ENCODE results near the gene TRIM2. TPM values are rescaled to one million over a fixed set of nuclear protein-coding genes. Genes with fewer than 3 reads are reported as not detected.

Gene TRIM2
- total and polyA plus RNA-seq, 4 donors: 3.4 to 15.5 (median 8.9) TPM

DNA sequence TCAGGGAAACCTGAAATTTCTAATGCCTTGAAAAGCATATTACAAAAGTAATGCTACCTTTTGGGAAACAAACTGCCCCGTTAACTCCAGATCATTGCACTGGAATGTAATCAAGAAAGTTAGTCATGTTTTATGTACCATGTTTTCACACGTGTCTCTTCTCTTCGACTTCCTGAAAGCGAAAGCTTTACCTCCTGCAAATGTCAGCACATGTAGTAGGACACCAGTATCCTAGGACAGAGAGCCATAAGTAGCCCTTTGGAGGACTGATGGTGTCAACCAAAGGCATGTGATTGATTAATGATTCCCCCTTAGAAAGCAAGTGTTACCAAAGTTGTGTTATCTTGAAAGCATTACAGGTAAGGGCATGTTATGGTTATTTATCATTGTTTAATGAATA, 131.4 kb downstream of the TRIM2 start:
- peaks cover 0 to 6% (median under 1%) of the 10 kb centered on the region in 4 donors for H3K36me3 ChIP-seq (ENCODE audit: control insufficient read depth in 4 of 4, insufficient read depth in 3 of 4, low read depth in 1 of 4, low read length in 3 of 4)
- no peak for DNase-seq (ENCODE audit: low spot score)
- no peak for TF ChIP-seq RXRA (IDR thresholded peaks at IDR 0.05)
- no peak for TF ChIP-seq HNF4A (conservative IDR thresholded peaks at IDR 0.05)
- TF ChIP-seq CTCF (IDR thresholded peaks at IDR 0.05; ENCODE audit: low read depth, low read length, missing input control): no peak
- TF ChIP-seq NR2F2 (IDR thresholded peaks at IDR 0.05): no peak
- no peak for TF ChIP-seq EGR1 (IDR thresholded peaks at IDR 0.05; ENCODE audit: low read depth in 2 of 2)
- TF ChIP-seq RAD21 (IDR thresholded peaks at IDR 0.05): no peak
- no peak for TF ChIP-seq HNF4G (IDR thresholded peaks at IDR 0.05)
- no peak for TF ChIP-seq SP1 (IDR thresholded peaks at IDR 0.05)
- TF ChIP-seq GABPA (IDR thresholded peaks at IDR 0.05 in 1 of 2, conservative IDR thresholded peaks at IDR 0.05 in 1 of 2): no peak
- no peak for TF ChIP-seq YY1 (IDR thresholded peaks at IDR 0.05)
- TF ChIP-seq ATF3 (IDR thresholded peaks at IDR 0.05): no peak
- TF ChIP-seq FOXA1 (IDR thresholded peaks at IDR 0.05): no peak
- TF ChIP-seq REST (IDR thresholded peaks at IDR 0.05): no peak
- TF ChIP-seq FOXA2 (IDR thresholded peaks at IDR 0.05): no peak
- no peak for TF ChIP-seq MAX (IDR thresholded peaks at IDR 0.05)
- no peak for TF ChIP-seq TAF1 (conservative IDR thresholded peaks at IDR 0.05)
- no peak for TF ChIP-seq JUND (IDR thresholded peaks at IDR 0.05)
- 80% methylated on average over 4 of the region's 4 CpGs for WGBS
- H3K9me3 ChIP-seq (ENCODE audit: control insufficient read depth in 4 of 4, low read length in 3 of 4): no peaks in the 10 kb centered on the region
- no peak overlapping the region for H3K9ac ChIP-seq (ENCODE audit: low read depth in 1 of 2, low read length in 2 of 2)
- H3K27me3 ChIP-seq (ENCODE audit: control insufficient read depth in 4 of 4, insufficient read depth in 4 of 4, low read length in 3 of 4): no peaks in the 10 kb centered on the region
- H3K4me1 ChIP-seq (ENCODE audit: control insufficient read depth in 4 of 4, insufficient read depth in 4 of 4, low read length in 3 of 4): no peaks in the 10 kb centered on the region
- H3K27ac ChIP-seq (ENCODE audit: low read depth in 1 of 2, low read length in 2 of 2): no peak overlapping the region
- H3K4me3 ChIP-seq (ENCODE audit: low read depth in 1 of 3, low read length in 3 of 3): no peak overlapping the region

GRCh38 chr4:153337686-153338085, 133.4 kb downstream of the TRIM2 start:
- 86% methylated on average over 4 of the region's 4 CpGs for WGBS
- no peak for TF ChIP-seq SP1 (IDR thresholded peaks at IDR 0.05)
- no peak for TF ChIP-seq REST (IDR thresholded peaks at IDR 0.05)
- no peak for TF ChIP-seq EGR1 (IDR thresholded peaks at IDR 0.05; ENCODE audit: low read depth in 2 of 2)
- TF ChIP-seq GABPA (IDR thresholded peaks at IDR 0.05 in 1 of 2, conservative IDR thresholded peaks at IDR 0.05 in 1 of 2): no peak
- TF ChIP-seq RXRA (IDR thresholded peaks at IDR 0.05): no peak
- TF ChIP-seq FOXA2 (IDR thresholded peaks at IDR 0.05): no peak
- TF ChIP-seq JUND (IDR thresholded peaks at IDR 0.05): no peak
- no peak for TF ChIP-seq CTCF (IDR thresholded peaks at IDR 0.05; ENCODE audit: low read depth, low read length, missing input control)
- no peak for TF ChIP-seq YY1 (IDR thresholded peaks at IDR 0.05)
- TF ChIP-seq RAD21 (IDR thresholded peaks at IDR 0.05): no peak
- no peak for TF ChIP-seq MAX (IDR thresholded peaks at IDR 0.05)

More at GRCh38 chr4:153337686-153338085, 133.4 kb downstream of the TRIM2 start:
- Histone ChIP-seq H3K27ac (ENCODE audit: low read depth in 1 of 2, low read length in 2 of 2) (no peak overlapping the region), H3K4me3 (ENCODE audit: low read depth in 1 of 3, low read length in 3 of 3) (no peak overlapping the region), H3K9me3 (ENCODE audit: control insufficient read depth in 4 of 4, low read length in 3 of 4) (no peaks in the 10 kb centered on the region), H3K27me3 (ENCODE audit: control insufficient read depth in 4 of 4, insufficient read depth in 4 of 4, low read length in 3 of 4) (no peaks in the 10 kb centered on the region), H3K36me3 (ENCODE audit: control insufficient read depth in 4 of 4, insufficient read depth in 3 of 4, low read depth in 1 of 4, low read length in 3 of 4) (peaks cover 0 to 6% (median under 1%) of the 10 kb centered on the region in 4 donors), H3K4me1 (ENCODE audit: control insufficient read depth in 4 of 4, insufficient read depth in 4 of 4, low read length in 3 of 4) (no peaks in the 10 kb centered on the region), H3K9ac (ENCODE audit: low read depth in 1 of 2, low read length in 2 of 2) (no peak overlapping the region)
- DNase-seq (ENCODE audit: low spot score): no peak

Data from liver (tissue), 9 donors.